Transverse colon (tissue), 4 donors: ENCODE measurements around the gene CDR2. TPM values are rescaled to one million over a fixed set of nuclear protein-coding genes. Genes with fewer than 3 reads are reported as not detected.

Source experiments
- DNase-seq: peaks from one replicate; pipeline ENCODE4 v3.0.0-alpha.2; 2019
- H3K27ac ChIP-seq, 4 donors: fragments of 200-600 bp; sonication (generic); 2 replicates each; pipeline ENCODE4 v1.5.1; 2016 to 2018; ENCODE audit warnings: inconsistent platforms in 4 of 4
- H3K27me3 ChIP-seq: fragments of 200-600 bp; sonication (generic); 2 replicates; pipeline ENCODE4 v1.5.1; 2017; ENCODE audit warnings: inconsistent platforms
- H3K36me3 ChIP-seq, 4 donors: fragments of 200-600 bp; sonication (generic); 2 replicates each; pipeline ENCODE4 v1.5.1; 2017 to 2019; ENCODE audit warnings: inconsistent platforms in 4 of 4
- H3K4me1 ChIP-seq, 4 donors: fragments of 200-600 bp; sonication (generic); 2 replicates each; pipeline ENCODE4 v1.5.1; 2017 to 2020; ENCODE audit warnings: inconsistent platforms in 4 of 4
- H3K4me3 ChIP-seq, 4 donors: fragments of 200-600 bp; sonication (generic); 1 replicate in 1 of 4; 2 replicates in 3 of 4; pipeline versions ENCODE4 v1.5.1 to v1.6.1; 2017 to 2019; ENCODE audit warnings: inconsistent platforms in 4 of 4
- H3K9me3 ChIP-seq, 2 donors: fragments of 200-600 bp; sonication (generic); 2 replicates each; pipeline ENCODE4 v1.5.1; 2017 to 2019; ENCODE audit warnings: inconsistent platforms in 2 of 2
- CTCF ChIP-seq, 5 experiments: fragments of 200-600 bp in 3 of 5; fragments of 450-650 bp in 2 of 5; sonication (generic) in 3 of 5; IDR thresholded peaks; 1 replicate in 2 of 5; 2 replicates in 3 of 5; pipeline ENCODE4 v1.5.1; 2016 to 2017; ENCODE audit warnings: antibody characterized with exemption in 5 of 5, inconsistent platforms in 3 of 5, mild to moderate bottlenecking in 2 of 5, moderate library complexity in 1 of 5
- EP300 ChIP-seq: sonication (generic); formaldehyde crosslinking; IDR thresholded peaks from one replicate; pipeline ENCODE4 v1.6.1; 2017; ENCODE audit warnings: antibody characterized with exemption, low read depth
- POLR2A ChIP-seq: fragments of 450-650 bp; IDR thresholded peaks from one replicate; pipeline ENCODE4 v1.6.1; 2016; ENCODE audit warnings: antibody characterized with exemption, mild to moderate bottlenecking, moderate library complexity
- POLR2AphosphoS5 ChIP-seq, 3 donors: sonication (generic); formaldehyde crosslinking; IDR thresholded peaks; one replicate each; pipeline ENCODE4 v1.6.1; 2016; ENCODE audit warnings: antibody characterized with exemption in 3 of 3
- WGBS, 2 donors: methylation state at CpG; one replicate each; pipeline ENCODE4 v1.1.5; 2018; ENCODE audit warnings: low coverage in 1 of 2; 5-methylcytosine and 5-hydroxymethylcytosine counted together
- in situ Hi-C, 4 donors: fragments of 200-750 bp; cut with MboI; loops; one replicate each; pipeline versions ENCODE4 v1.15.0 to v1.15.1; 2017; ENCODE audit warnings: low sequenced_read_pairs in 3 of 4, low pct_ligation_motif_present in 1 of 4, low pct_unique_long_range_greater_than_20kb in 1 of 4
- intact Hi-C: fragments of 100-400 bp; cut with DNase I; formaldehyde crosslinking; loops from one replicate; pipeline ENCODE4 v1.15.1; 2023; ENCODE audit warnings: low total_unique reads
- total RNA-seq, 4 donors: library from RNA; depleted of rRNA; stranded (reverse); fragments of >200 nt; gene quantifications; one replicate each; pipeline ENCODE4 v1.1.0, GENCODE V29; 2016

CDR2 gene
- total RNA-seq, 4 donors from 2014 or later, result 21.7 to 317 (median 24.1) TPM

GRCh38 chr16:22380529-22380928 lies 6.1 kb upstream of the CDR2 start:
- no peak for TF ChIP-seq EP300
- TF ChIP-seq CTCF (IDR thresholded peaks at IDR 0.05), result no peak
- TF ChIP-seq POLR2AphosphoS5 (IDR thresholded peaks at IDR 0.05), result no peak
- WGBS, 2 donors, result 78 to 82% methylated on average over 1 of the region's 1 CpG
- no peak for DNase-seq
- in situ Hi-C loops, result no loop called here
- no peaks in the 10 kb centered on the region for H3K27me3 ChIP-seq
- no peaks in the 10 kb centered on the region for H3K36me3 ChIP-seq
- H3K4me1 ChIP-seq, result peaks cover 0 to under 1% (median 0%) of the 10 kb centered on the region in 4 donors
- no peak overlapping the region for H3K4me3 ChIP-seq
- intact Hi-C loops, result no loop called here
- H3K27ac ChIP-seq, result no peak overlapping the region
- no peaks in the 10 kb centered on the region for H3K9me3 ChIP-seq

- WGBS, 2 donors, result 91 to 95% methylated on average over 7 of the region's 7 CpGs
- no peak for DNase-seq
- no peaks in the 10 kb centered on the region for H3K36me3 ChIP-seq
- H3K27ac ChIP-seq, result no peak overlapping the region
- no peaks in the 10 kb centered on the region for H3K27me3 ChIP-seq
- no peak for TF ChIP-seq CTCF (IDR thresholded peaks at IDR 0.05)
- TF ChIP-seq EP300, result no peak
- in situ Hi-C loops (no loop called here), intact Hi-C loops (no loop called here)
- peaks cover 0 to 6% (median 3%) of the 10 kb centered on the region in 4 donors for H3K4me1 ChIP-seq
- H3K4me3 ChIP-seq, result no peak overlapping the region
- no peaks in the 10 kb centered on the region for H3K9me3 ChIP-seq
These were observed 5.2 kb upstream of the CDR2 start for GRCh38 chr16:22379656-22380055.

GRCh38 chr16:22375963-22376640 lies 1.7 kb upstream of the CDR2 start:
- in situ Hi-C loops, result no loop called here
- no peak overlapping the region for H3K27ac ChIP-seq

More at GRCh38 chr16:22375963-22376640, 1.7 kb upstream of the CDR2 start:
- Histone ChIP-seq H3K4me1 (peaks cover 6 to 30% (median 26%) of the 10 kb centered on the region in 4 donors), H3K36me3 (no peaks in the 10 kb centered on the region), H3K9me3 (no peaks in the 10 kb centered on the region), H3K4me3 (no peak overlapping the region), H3K27me3 (no peaks in the 10 kb centered on the region)
- intact Hi-C loops, result no loop called here
- TF ChIP-seq POLR2AphosphoS5 (IDR thresholded peaks at IDR 0.05) (no peak), POLR2A (no peak), CTCF (IDR thresholded peaks at IDR 0.05) (no peak), EP300 (no peak)
- 83 to 87% methylated on average over 4 to 8 of the region's 8 CpGs for WGBS, 2 donors
- no peak for DNase-seq
